GM18519 (cell line): ENCODE measurements around the gene SYDE2.
"Not testable (repeated sequence)": the region's sequence is repeated elsewhere in the genome, so short reads cannot be mapped to it uniquely, and the experiment has no call there.

Experiments used
- ATAC-seq: cut with Tn5 transposase; IDR thresholded peaks from one replicate; pipeline ENCODE4 v1.9.1; 2021; ENCODE audit warnings: mild to moderate bottlenecking, moderate library complexity; ENCODE audit not compliant: unreplicated experiment, low FRiP score

SYDE2 gene

DNA sequence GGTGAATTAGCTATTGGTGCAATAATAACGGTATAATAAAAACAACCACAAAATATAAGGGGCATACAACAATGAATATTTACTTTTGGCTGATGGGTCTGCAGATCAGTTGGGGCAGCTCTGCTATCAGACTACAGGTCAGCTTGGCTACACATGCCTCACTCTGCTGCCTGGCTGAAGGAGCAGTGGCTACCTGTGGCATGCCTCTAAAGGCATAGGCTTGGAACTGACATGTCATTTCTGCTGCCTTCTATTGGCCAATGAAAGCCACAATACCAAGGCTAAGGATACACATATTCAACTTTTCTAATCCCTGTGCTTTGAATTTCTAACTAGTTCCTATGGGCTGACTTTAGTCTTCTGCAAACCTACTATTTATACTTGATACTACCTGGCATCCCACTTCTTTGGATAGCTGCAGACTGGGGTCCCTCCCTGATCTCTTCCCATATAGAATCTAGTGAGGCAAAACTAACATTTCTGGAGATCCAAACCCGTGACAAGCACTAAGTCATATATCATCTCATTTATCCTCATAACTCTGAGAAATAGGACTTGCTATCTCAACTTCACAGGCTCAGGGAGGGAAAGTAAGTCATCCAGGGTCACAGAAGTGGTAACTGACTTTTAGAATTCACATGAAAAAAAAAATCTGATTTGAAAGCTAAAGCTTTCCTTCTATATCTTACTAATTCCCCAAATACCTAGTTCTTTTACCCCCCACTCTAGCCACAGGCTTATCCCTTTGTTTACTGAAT, 19.2 kb upstream of the SYDE2 start:
- no peak for ATAC-seq

GRCh38 chr1:85216697-85217096, 15.9 kb upstream of the SYDE2 start:
- ATAC-seq = no peak

DNA sequence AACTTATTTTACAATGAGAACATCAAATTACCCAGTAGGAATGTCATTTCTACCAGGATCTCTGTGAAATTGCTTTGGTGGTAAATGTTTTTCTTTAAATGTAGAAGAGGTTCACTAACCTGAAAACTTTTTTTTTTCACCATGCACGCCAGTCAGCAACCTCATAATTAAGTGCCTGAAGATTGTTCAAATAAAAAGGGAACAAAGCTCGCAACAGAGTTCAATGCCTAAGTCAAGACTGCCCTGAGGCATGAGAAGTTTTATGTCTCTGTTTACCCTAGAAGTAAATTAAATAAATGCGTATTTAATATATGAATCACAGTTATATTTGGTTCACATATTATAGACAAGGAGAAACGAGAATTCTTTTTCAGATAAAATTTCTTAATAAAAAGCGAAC, 13.8 kb upstream of the SYDE2 start:
- no peak for ATAC-seq

GRCh38 chr1:85208488-85208887, 7.7 kb upstream of the SYDE2 start:
- no peak for ATAC-seq

DNA sequence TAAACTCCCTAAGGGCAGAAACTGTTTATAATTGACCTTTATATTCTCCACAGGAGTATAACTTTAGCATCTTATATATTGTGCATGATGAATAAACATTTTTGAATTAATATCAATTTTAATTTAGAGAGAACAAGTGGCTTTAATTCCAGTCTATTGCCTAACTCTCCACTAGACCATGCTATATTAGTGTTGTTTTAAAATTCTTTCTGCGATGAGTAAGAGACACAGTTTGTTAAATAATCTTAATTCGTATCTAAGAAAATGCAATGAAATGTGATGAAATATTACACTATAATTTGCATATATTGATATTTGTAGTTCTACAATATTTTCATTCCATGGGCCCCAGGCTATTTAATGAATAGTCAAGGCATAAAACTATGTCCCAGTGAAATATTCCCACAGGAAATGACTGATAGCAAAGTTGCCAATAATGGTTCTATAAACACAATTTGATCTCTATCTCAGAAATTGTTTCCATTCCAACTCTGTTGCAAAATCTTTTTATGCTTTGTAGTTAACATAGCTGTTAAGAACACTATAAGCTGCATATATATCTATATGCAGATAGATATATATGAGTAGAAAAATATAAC, 2.9 kb upstream of the SYDE2 start:
- ATAC-seq = no peak

GRCh38 chr1:85202864-85203255, 2.0 kb upstream of the SYDE2 start:
- ATAC-seq = no peak

DNA sequence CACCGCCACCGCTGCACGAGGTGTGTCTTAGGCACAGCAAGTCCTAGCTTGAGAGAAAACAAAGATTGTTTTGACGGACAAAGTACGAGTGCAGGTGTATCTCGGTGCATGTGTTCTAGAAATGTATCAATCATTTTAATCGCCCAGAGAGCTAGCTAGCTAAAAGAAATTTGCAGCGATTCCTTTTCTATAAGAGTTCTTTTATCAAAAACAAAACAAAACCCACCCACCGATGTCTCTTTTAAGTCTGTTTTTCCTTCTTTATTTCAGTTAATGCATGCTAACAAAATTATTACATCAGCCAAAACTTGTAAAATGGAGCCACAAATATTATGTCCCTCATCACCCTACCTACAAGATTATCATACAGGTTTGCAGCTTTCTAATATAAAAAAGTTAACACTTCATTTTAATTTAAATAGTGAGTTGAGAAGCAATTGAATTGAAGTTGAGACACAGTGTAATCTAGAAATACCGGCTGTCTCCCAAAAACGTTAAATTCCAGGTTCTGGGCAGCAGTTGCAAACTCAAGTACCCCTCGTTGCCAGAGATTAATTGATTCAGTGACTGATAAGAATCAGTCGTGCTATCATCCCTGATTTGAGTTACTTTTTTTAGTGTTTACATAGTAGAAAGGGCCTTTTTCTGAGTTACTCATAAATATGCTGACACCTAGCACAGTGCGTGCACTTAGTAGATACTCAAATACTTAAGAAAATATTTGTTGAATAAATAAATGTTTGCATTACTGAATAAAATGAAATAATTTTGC, 1.5 kb upstream of the SYDE2 start:
- peak; percentile 1 for ATAC-seq

DNA sequence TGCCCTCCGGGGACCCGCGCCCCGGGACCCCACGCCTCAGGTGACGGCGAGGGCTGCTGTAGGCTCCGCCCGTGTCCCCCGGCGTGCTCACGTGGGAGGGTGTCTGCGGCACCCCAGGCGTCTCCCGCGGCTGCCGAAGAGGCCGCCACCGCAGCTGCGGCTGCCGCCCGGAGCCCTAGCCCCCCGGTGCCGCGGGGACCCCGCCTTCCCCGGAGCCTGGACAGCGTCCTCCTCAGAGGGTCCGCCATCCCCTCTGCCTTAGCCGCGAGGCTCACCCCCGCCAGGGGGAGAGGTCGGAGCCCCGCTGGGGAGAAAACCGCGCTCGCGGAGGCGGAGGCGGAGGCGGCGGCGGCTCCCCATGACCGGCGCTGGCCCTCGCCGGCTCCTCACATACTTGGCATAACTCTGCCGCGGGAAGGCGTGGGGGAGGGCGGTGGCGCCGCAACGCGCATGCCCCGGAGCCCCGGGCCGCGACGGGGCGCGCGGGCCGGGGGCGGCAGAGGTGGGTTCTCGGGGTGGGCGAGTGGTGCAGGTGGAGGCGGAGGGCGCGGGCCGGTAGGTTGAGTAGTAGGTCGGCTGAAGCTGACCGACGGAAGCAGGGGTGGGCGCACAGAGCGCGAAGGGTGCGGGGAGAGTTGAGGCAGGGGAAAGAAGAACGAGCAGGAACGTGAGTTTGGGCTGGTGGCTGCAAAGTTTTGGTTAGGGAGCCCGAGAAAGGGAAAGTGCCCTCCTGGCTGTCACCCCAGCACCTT, 700 bp upstream of the SYDE2 start:
- peak; percentile 46 for ATAC-seq

- no peak for ATAC-seq
Observed at GRCh38 chr1:85199667-85200462, 951 bp downstream of the SYDE2 start.

DNA sequence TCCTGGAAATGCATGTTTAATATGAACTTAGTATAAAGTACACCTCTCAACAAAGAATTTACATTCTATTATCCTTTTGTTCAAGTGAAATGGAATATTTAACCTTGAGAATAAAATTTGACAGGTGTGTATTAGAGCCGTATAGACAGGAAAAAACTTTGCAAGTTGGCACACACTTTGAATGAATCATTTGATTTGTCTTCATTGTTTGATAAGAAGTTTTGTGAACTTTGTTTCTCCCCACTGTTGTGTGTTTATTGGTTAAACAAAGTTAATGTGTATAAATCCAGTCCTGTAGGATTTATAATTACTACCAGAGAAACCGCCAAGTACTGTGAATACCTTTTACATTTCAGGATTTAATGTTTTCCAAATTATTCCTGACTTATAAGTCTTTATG, 2.0 kb downstream of the SYDE2 start:
- no peak for ATAC-seq

- ATAC-seq = no peak
Observed at GRCh38 chr1:85196358-85196757, 4.5 kb downstream of the SYDE2 start.

DNA sequence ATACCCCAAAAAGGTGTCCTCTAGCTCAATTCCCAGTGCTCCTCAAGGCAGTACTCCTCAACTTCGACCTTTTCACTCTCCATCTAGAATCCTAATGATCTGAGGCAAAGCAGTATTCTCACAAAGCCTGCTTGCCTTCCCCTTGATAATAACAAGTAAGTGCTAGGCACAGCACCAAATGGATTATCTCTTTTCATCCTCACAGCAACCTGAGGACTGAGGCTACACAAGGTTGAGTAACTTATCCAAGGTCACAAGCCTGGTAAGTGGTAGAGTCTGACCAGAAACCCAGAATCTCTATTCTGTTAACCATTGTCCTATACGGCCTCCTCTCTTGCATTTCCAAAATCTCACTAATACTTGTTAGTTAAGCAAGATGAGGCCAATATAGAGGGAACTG, 5.1 kb downstream of the SYDE2 start:
- no peak for ATAC-seq

- ATAC-seq = not testable (repeated sequence)
Observed at GRCh38 chr1:85192129-85192528, 8.7 kb downstream of the SYDE2 start.

- no peak for ATAC-seq
Observed at GRCh38 chr1:85189120-85189519, 11.7 kb downstream of the SYDE2 start.

DNA sequence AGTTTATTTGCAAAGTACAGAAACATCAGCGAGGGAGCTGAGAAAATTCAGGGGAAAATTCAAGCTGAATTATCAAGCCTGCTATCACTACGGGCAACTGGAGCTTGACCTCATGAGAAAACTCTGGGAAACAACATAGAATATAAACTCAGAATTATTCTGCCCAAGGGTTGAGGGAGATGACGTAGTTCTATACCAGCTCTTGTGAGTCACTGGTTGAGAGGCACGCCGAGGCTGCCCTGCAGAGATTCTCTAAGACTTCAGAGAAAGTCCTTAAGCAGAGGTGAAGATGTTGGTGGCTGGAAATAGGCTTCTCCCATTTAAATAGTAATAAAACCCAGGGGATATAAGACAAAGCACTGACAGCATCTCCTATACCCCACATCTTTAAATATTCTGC, 12.3 kb downstream of the SYDE2 start:
- ATAC-seq = no peak

- ATAC-seq = not testable (repeated sequence)
Observed at GRCh38 chr1:85187021-85187420, 13.8 kb downstream of the SYDE2 start.

- ATAC-seq = no peak
Observed at GRCh38 chr1:85184245-85184644, 16.6 kb downstream of the SYDE2 start.

- no peak for ATAC-seq
Observed at GRCh38 chr1:85182700-85183099, 18.1 kb downstream of the SYDE2 start.

DNA sequence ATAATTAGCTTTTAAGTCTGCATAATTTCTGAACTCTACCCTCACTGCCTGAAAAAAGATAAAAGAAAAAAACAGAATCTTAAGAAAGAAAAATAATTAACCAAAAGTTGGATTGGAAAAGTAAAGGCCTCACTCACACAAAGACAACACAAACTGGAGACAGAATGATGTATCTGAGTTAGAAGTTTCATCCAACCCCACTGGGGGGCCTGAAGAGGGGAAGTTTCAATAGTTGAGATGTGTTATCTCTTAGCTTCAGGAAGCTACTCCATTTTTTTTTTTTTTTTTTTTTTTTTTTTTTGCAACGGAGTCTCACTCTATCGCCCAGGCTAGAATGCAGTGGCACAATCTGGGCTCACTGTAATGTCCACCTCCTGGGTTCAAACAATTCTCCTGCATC, 19.9 kb downstream of the SYDE2 start:
- no peak for ATAC-seq

GRCh38 chr1:85179522-85179921, 21.3 kb downstream of the SYDE2 start:
- no peak for ATAC-seq
